Fibroblast of mammary gland (primary cell): ENCODE data around the gene GNG7.
"Not testable (repeated sequence)": the region's sequence is repeated elsewhere in the genome, so short reads cannot be mapped to it uniquely, and the experiment has no call there.

Source experiments
- DNase-seq: peaks from one replicate; pipeline ENCODE4 v3.0.0-alpha.2; 2010; ENCODE audit warnings: low read depth
- H3K4me3 ChIP-seq: 2 replicates; pipeline ENCODE4 v1.5.1; 2011; ENCODE audit warnings: low read depth, mild to moderate bottlenecking, low read length, moderate library complexity; ENCODE audit not compliant: control insufficient read depth
- CTCF ChIP-seq: conservative IDR thresholded peaks from 2 replicates; pipeline ENCODE4 v1.5.1; 2011; ENCODE audit warnings: low read depth, low read length, inconsistent platforms; ENCODE audit not compliant: control insufficient read depth, insufficient read depth

Gene GNG7

GRCh38 chr19:2547721-2548120 is 154.8 kb downstream of the GNG7 start:
- H3K4me3 ChIP-seq, result no peak overlapping the region
- TF ChIP-seq CTCF, result no peak
- DNase-seq, result no peak

GRCh38 chr19:2547033-2547680 is 155.3 kb downstream of the GNG7 start:
- no peak overlapping the region for H3K4me3 ChIP-seq
- no peak for DNase-seq
- no peak for TF ChIP-seq CTCF

- no peak for TF ChIP-seq CTCF
- no peak overlapping the region for H3K4me3 ChIP-seq
- peak; percentile 19 for DNase-seq
Measured at GRCh38 chr19:2546128-2547032, 156.1 kb downstream of the GNG7 start.

GRCh38 chr19:2545416-2546127 is 156.9 kb downstream of the GNG7 start:
- DNase-seq, H3K4me3 ChIP-seq: not testable (repeated sequence)

GRCh38 chr19:2544576-2545415 is 157.7 kb downstream of the GNG7 start:
- TF ChIP-seq CTCF, result no peak
- DNase-seq, result no peak
- H3K4me3 ChIP-seq, result no peak overlapping the region

- peak; percentile 98 for DNase-seq
- TF ChIP-seq CTCF, result peak; percentile 36
- no peak overlapping the region for H3K4me3 ChIP-seq
Measured at GRCh38 chr19:2543463-2544442, 158.7 kb downstream of the GNG7 start.

GRCh38 chr19:2543072-2543462 is 159.4 kb downstream of the GNG7 start:
- H3K4me3 ChIP-seq, result not testable (repeated sequence)
- peak; percentile 30 for DNase-seq
